ENCODE results near the gene PLS1.

GRCh38 chr3:142568393-142569017 lies 27.7 kb upstream of the PLS1 start:
- TF ChIP-seq, protein P1, sequence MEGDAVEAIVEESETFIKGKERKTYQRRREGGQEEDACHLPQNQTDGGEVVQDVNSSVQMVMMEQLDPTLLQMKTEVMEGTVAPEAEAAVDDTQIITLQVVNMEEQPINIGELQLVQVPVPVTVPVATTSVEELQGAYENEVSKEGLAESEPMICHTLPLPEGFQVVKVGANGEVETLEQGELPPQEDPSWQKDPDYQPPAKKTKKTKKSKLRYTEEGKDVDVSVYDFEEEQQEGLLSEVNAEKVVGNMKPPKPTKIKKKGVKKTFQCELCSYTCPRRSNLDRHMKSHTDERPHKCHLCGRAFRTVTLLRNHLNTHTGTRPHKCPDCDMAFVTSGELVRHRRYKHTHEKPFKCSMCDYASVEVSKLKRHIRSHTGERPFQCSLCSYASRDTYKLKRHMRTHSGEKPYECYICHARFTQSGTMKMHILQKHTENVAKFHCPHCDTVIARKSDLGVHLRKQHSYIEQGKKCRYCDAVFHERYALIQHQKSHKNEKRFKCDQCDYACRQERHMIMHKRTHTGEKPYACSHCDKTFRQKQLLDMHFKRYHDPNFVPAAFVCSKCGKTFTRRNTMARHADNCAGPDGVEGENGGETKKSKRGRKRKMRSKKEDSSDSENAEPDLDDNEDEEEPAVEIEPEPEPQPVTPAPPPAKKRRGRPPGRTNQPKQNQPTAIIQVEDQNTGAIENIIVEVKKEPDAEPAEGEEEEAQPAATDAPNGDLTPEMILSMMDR (conservative IDR thresholded peaks at IDR 0.05), result no peak
- no peak for TF ChIP-seq EZH2 (IDR thresholded peaks at IDR 0.05; ENCODE audit: low read depth)

Measured in PC-9 (cell line).